ENCODE results near the gene TAGLN. TPM values are rescaled to one million over a fixed set of nuclear protein-coding genes. Genes with fewer than 3 reads are reported as not detected.

The TAGLN gene
- total and polyA plus RNA-seq, 8 donors = 575 to 3,801 (median 2,089) TPM

- no peak for TF ChIP-seq POLR2A (IDR thresholded peaks at IDR 0.05)
- no peak for TF ChIP-seq EP300 (IDR thresholded peaks at IDR 0.05)
- no peak for TF ChIP-seq POLR2AphosphoS5 (IDR thresholded peaks at IDR 0.05)
- TF ChIP-seq CTCF (IDR thresholded peaks at IDR 0.05) = no peak
- H3K27me3 ChIP-seq = no peaks in the 10 kb centered on the region
- H3K4me3 ChIP-seq = no peak overlapping the region
- no peaks in the 10 kb centered on the region for H3K9me3 ChIP-seq
- H3K36me3 ChIP-seq = peaks cover 45 to 86% (median 80%) of the 10 kb centered on the region in 4 donors
- no peak overlapping the region for H3K27ac ChIP-seq
- no peak for DNase-seq
- intact Hi-C loops (cut with DNase I; ENCODE audit: low total_unique reads) = no loop called here
- 93 to 96% (median 94%) methylated on average over 4 of the region's 4 CpGs for WGBS, 5 donors
- no peaks in the 10 kb centered on the region for H3K4me1 ChIP-seq
Measured at GRCh38 chr11:117248341-117248740, 49.2 kb downstream of the TAGLN start.

GRCh38 chr11:117249571-117249970 is 50.4 kb downstream of the TAGLN start:
- intact Hi-C loops (cut with DNase I; ENCODE audit: low total_unique reads) = no loop called here

GRCh38 chr11:117251506-117251905 is 52.3 kb downstream of the TAGLN start:
- no peaks in the 10 kb centered on the region for H3K27me3 ChIP-seq
- TF ChIP-seq CTCF (IDR thresholded peaks at IDR 0.05) (no peak), POLR2AphosphoS5 (IDR thresholded peaks at IDR 0.05) (no peak), POLR2A (IDR thresholded peaks at IDR 0.05) (no peak), EP300 (IDR thresholded peaks at IDR 0.05) (no peak)
- peaks cover 26 to 85% (median 80%) of the 10 kb centered on the region in 4 donors for H3K36me3 ChIP-seq
- H3K4me3 ChIP-seq = no peak overlapping the region
- H3K9me3 ChIP-seq = no peaks in the 10 kb centered on the region
- WGBS, 5 donors = 94 to 96% (median 95%) methylated on average over 3 to 10 of the region's 10 CpGs
- DNase-seq = no peak
- intact Hi-C loops (cut with DNase I; ENCODE audit: low total_unique reads) = no loop called here
- H3K27ac ChIP-seq = no peak overlapping the region
- H3K4me1 ChIP-seq = no peaks in the 10 kb centered on the region

More at GRCh38 chr11:117249571-117249970, 50.4 kb downstream of the TAGLN start:
- Histone ChIP-seq H3K27me3 (no peaks in the 10 kb centered on the region), H3K4me1 (no peaks in the 10 kb centered on the region), H3K36me3 (peaks cover 44 to 86% (median 80%) of the 10 kb centered on the region in 4 donors), H3K4me3 (no peak overlapping the region), H3K27ac (no peak overlapping the region), H3K9me3 (no peaks in the 10 kb centered on the region)
- no peak for DNase-seq
- TF ChIP-seq POLR2A (IDR thresholded peaks at IDR 0.05) = no peak
- WGBS, 5 donors = 85 to 92% (median 86%) methylated on average over 4 of the region's 4 CpGs

- Histone ChIP-seq H3K4me1 (no peaks in the 10 kb centered on the region), H3K27ac (no peak overlapping the region), H3K36me3 (peaks cover 0 to 81% (median 75%) of the 10 kb centered on the region in 4 donors), H3K27me3 (no peaks in the 10 kb centered on the region), H3K9me3 (no peaks in the 10 kb centered on the region), H3K4me3 (no peak overlapping the region)
- no peak for TF ChIP-seq EP300 (IDR thresholded peaks at IDR 0.05)
- no peak for TF ChIP-seq POLR2A (IDR thresholded peaks at IDR 0.05)
- TF ChIP-seq POLR2AphosphoS5 (IDR thresholded peaks at IDR 0.05) = no peak
- no peak for TF ChIP-seq CTCF (IDR thresholded peaks at IDR 0.05)
- no peak for DNase-seq
- intact Hi-C loops (cut with DNase I; ENCODE audit: low total_unique reads) = no loop called here
- 74 to 79% (median 77%) methylated on average over 3 of the region's 3 CpGs for WGBS, 5 donors
Measured at GRCh38 chr11:117255966-117256365, 56.8 kb downstream of the TAGLN start.

- no peak overlapping the region for H3K4me3 ChIP-seq
- no peaks in the 10 kb centered on the region for H3K9me3 ChIP-seq
- H3K36me3 ChIP-seq = peaks cover 0 to 87% (median 81%) of the 10 kb centered on the region in 4 donors
- H3K4me1 ChIP-seq = no peaks in the 10 kb centered on the region
- H3K27me3 ChIP-seq = no peaks in the 10 kb centered on the region
- intact Hi-C loops (cut with DNase I; ENCODE audit: low total_unique reads) = no loop called here
- TF ChIP-seq POLR2AphosphoS5 (IDR thresholded peaks at IDR 0.05) (no peak), POLR2A (IDR thresholded peaks at IDR 0.05) (no peak), EP300 (IDR thresholded peaks at IDR 0.05) (no peak), CTCF (IDR thresholded peaks at IDR 0.05) (no peak)
- DNase-seq = no peak
- 45 to 81% (median 49%) methylated on average over 2 of the region's 2 CpGs for WGBS, 5 donors
- H3K27ac ChIP-seq = no peak overlapping the region
Measured at GRCh38 chr11:117256573-117256972, 57.4 kb downstream of the TAGLN start.
